Measurements from ENCODE around the gene TUBGCP6.

Gene TUBGCP6

GRCh38 chr22:50244420-50245213, at the start of gene TUBGCP6:
Gene TUBGCP6 (minus strand): TSS chr22:50245023. CDS start chr22:50244459, 564 bp downstream.
- ATAC-seq: peak; percentile 89 to 91

- no peak for ATAC-seq
These were observed 49.5 kb upstream of the TUBGCP6 start for GRCh38 chr22:50294319-50294656.

GRCh38 chr22:50293441-50294318, 48.9 kb upstream of the TUBGCP6 start:
- peak in 1 of 2 donors; percentile 30 for ATAC-seq

DNA sequence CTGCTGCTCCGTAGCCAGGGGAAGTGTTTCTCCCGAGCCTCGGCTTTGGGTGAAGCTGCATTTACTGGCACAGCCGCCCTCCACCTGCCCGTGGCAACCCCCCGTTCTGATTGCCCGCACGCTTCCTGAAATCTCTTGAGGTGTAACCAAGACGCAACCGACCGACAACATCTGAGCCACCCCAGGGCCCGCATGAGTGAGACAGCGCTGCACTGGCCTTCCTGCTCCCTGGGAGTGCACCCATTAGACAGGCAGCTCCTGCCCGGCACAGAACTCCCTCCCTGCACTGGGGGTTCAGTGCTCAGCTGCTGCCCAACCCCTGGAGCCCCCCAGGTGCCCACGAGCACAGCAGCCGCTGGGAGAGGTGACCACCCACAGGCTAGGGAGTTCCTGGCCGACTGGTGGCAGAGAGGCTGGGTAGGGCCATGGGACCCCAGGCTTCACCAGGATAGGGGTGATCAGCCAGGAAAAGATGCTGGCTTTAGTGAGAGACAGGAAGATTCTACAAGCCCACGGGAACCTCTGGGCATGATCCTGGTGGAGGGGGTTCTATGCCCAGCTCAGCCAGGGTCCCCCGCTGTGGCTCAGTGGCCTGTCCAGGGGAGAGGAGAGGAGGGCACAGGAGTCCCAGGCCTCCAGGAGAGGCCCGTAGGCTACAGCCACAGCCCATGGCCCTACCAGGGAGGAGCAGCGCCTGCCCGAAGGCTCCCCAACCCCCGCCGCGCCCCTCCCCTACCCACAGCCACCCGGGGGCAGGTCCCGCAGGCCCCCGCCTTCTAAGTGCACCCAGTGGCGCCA, 48.0 kb upstream of the TUBGCP6 start:
- ATAC-seq: no peak

- ATAC-seq: no peak
These were observed 45.3 kb upstream of the TUBGCP6 start for GRCh38 chr22:50289942-50290630.

GRCh38 chr22:50289151-50289941, 44.5 kb upstream of the TUBGCP6 start:
- ATAC-seq: no peak

DNA sequence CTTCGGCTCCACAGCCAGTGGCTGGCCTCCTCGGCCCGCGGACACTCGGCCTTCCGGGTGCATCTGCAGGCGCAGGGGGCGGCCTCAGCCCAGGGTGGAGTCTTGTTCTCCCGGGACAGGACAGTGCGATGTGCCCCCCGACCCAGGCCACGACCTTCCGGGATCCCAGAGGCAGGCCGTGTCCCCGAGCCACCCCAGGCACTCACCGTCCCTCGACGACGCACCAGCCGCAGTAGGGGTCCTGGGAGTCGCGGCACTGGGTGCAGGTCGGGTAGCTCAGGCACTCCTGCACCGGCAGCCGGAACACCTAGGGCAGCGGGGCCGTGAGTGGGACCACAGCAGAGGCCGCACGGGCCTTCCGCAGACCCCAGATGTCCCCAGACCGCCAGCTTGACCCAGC, 42.9 kb upstream of the TUBGCP6 start:
- ATAC-seq: no peak

DNA sequence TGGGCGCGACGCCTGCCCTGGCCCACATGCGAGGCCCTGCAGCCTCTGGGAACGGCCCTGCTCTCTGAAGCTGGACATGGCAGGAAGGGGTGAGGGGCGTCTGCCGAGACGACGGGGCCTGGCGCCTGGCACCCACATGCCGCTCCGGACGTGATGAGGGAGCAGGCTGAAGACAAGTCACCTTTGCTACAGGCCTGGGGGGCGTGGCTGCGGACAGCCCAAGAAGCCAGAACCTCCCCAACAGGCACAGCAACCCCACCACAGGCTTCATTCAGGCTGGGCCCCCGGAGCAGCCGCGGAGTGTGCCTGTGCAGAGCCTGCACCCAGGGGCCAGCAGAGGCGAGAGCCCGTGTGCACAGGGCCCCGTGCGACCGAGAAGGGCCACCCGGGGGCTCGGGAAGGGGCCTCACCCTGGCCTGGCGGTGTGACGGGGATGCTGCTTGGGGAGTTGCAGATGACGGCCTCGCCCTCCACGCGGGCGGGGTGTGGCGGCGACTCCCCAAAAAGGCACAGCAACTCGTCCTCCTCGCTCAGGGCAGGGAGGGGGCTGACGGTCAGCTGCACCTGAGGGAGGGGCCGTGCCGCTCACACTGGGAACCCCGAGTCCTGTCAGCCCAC, 42.0 kb upstream of the TUBGCP6 start:
- no peak for ATAC-seq

GRCh38 chr22:50286275-50286674, 41.5 kb upstream of the TUBGCP6 start:
- ATAC-seq: no peak

- no peak for ATAC-seq
These were observed 40.9 kb upstream of the TUBGCP6 start for GRCh38 chr22:50285568-50286229.

DNA sequence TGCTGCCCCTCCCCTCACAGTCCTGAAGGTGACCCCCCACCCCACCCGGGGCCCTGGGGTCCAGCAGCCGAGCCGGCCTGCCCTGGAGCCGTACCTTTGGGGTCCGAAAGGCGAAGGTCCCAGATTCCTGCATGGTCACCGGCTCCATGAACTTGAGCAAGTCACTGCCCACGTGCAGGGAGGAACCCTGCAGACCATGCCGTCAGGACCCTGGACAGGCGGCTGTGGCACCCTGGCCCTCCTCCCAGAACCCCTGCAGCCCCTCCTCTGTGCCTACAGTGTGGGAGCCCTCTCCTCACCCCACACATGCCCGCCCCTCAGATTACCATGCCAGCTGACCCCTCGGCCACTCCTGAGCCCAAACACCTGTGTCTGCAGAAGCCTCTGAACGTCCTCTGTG, 39.7 kb upstream of the TUBGCP6 start:
- no peak for ATAC-seq

DNA sequence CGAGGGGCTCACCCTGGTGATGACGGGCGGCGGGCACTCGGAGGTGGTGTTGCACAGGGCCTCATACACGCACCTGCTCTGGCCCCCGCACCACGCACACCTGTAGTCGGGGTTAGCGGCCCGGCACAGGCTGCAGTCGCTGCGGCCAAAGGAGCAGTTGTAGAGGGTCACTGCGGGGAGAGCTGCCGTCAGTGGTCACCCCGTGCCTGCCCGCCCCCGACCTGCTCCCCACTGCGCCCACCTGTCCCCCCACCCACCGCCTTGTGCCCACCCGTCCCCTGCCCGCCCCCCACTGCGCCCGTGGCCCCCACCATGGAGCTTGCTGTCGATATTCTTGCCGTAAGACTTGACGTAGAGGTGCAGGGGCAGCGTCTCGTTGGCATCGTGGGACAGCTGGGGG, 39.0 kb upstream of the TUBGCP6 start:
- no peak for ATAC-seq

- no peak for ATAC-seq
These were observed 37.7 kb upstream of the TUBGCP6 start for GRCh38 chr22:50282361-50283155.

GRCh38 chr22:50281957-50282356, 37.1 kb upstream of the TUBGCP6 start:
- no peak for ATAC-seq

DNA sequence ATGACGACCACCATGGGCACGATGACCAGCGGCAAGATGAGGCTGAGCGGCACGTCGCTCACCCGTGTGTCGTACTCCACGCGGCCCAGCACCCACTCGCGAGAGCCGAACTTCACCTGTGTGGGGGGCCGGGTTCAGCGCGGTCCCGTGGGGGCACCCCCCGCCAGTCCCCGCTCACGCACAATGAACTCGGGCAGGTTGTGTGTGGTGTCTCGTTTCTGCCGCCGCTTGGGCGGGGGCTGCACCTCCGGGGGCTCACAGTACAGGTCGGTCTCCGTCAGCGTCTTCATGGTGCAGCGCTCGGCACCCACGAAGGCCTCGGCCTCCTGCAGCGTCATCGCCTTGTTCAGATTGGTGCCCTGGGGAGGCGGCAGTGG, 36.5 kb upstream of the TUBGCP6 start:
- no peak for ATAC-seq

DNA sequence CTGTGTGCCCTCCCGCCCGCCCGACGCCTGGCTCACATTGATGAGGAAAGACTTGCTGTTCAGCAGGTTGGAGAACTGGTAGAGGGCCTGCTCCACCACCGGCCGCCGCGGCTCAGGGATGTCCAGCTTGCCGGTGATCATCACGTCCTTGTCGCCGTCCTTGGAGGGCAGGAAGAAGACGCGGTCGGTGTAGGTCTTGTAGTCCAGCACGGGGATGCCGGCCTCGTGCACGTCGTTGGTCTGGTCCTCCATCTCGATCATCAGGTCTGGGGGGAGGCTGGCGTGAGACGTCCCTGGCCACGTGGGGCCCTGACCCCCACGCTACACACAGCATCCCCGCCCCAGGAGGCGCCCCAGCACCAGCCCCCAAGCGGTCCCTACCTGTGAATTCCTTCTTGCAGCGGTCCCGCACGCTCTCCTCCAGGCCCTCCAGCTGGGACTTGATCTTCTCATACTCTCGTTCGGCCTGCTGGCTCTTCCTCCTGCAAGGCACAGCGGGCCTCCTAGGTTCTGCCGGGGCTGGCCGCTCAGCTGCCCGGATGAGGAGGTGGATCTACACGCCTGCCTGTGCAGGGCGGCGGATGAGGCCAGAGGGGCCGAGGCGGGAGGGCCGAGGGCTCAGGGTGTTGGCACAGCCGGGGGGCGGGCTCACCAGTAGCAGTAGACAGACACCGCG, 36.0 kb upstream of the TUBGCP6 start:
- no peak for ATAC-seq

GRCh38 chr22:50280022-50280707, 35.3 kb upstream of the TUBGCP6 start:
- no peak for ATAC-seq

DNA sequence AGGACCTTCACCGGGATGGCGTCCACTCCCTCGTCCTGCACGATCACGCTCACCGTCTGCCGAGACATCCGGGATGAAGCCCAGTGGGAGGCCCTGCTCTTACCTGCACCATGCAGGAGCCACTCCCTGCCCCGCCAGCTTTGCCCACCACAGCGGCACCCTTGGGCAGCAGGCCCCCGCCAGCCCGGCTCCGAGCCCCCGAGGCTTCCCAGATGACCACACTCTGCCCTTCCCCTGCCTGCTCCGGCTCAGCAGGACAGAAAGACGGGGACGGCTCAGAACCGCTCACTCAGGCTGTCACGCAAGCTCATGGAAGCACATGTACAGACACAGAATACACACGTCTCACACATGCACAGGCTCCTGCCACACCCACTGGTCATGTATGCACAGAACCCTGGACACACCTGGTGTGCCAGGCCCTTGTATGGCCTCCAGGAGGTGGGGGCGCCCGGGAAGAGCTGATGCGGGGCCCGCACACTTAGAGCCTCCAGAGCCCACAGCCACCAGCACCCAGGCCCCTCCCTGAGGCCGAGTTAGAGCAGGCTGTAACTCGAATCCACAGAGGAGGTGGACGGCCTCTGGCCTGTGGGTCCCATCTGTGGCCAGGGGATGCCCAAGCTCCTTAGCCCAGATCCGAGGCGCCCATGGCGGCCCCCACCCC, 34.3 kb upstream of the TUBGCP6 start:
- no peak for ATAC-seq
